ENCODE data around the gene BCKDHA. TPM values are rescaled to one million over a fixed set of nuclear protein-coding genes. Genes with fewer than 3 reads are reported as not detected.

Gene BCKDHA
- total and polyA plus RNA-seq, 2 donors (not counting 3 experiments of a cell fraction or from before 2014, with no cell fraction given): 16.5 to 50.4 TPM

DNA sequence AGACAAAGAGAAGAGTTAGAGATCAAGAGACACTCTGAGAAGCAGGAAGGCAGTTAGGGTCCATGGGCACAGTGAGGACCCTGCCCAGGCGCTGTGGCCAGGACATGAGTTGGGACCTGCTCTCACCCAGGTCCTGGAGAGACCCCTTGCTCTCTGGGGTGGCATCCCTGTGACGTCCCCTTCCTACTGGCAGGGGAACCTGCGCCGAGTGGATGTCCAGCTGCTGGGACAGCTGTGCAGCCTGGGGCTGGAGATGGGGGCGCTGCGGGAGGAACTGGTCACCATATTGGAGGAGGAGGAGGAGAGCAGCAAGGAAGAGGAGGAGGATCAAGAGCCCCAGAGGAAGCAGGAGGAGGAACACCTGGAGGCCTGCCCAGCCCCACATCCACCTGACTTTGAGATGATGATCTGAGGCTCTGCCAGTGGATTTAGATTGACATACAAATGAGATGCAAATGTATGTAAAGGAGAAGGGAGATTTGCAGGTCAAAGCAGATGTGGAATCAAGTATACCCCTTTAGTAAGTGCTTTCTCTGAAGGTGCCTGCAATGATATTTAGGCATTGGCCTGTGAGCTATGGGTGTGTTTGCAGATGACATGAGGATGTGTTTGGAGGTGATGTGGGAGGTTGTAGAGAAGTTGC, 46.3 kb downstream of the BCKDHA start:
- TF ChIP-seq GATA2 (IDR thresholded peaks at IDR 0.05; ENCODE audit: insufficient read depth, insufficient read length, low read depth, low read length) (no peak), JUN (IDR thresholded peaks at IDR 0.05; ENCODE audit: borderline replicate concordance, insufficient read depth, insufficient read length, low read depth) (no peak), POLR2A (IDR thresholded peaks at IDR 0.05; ENCODE audit: low read depth, low read length) (no peak), FOS (IDR thresholded peaks at IDR 0.05; ENCODE audit: borderline replicate concordance, insufficient read depth, low read length) (no peak), POLR2AphosphoS5 (IDR thresholded peaks at IDR 0.05; ENCODE audit: insufficient read depth, low read depth, low read length) (no peak), MYC (IDR thresholded peaks at IDR 0.05; ENCODE audit: low read depth, low read length) (no peak), EZH2 (IDR thresholded peaks at IDR 0.05; ENCODE audit: borderline replicate concordance, low read depth, low read length, severe bottlenecking) (no peak)
- TF ChIP-seq, protein P1, sequence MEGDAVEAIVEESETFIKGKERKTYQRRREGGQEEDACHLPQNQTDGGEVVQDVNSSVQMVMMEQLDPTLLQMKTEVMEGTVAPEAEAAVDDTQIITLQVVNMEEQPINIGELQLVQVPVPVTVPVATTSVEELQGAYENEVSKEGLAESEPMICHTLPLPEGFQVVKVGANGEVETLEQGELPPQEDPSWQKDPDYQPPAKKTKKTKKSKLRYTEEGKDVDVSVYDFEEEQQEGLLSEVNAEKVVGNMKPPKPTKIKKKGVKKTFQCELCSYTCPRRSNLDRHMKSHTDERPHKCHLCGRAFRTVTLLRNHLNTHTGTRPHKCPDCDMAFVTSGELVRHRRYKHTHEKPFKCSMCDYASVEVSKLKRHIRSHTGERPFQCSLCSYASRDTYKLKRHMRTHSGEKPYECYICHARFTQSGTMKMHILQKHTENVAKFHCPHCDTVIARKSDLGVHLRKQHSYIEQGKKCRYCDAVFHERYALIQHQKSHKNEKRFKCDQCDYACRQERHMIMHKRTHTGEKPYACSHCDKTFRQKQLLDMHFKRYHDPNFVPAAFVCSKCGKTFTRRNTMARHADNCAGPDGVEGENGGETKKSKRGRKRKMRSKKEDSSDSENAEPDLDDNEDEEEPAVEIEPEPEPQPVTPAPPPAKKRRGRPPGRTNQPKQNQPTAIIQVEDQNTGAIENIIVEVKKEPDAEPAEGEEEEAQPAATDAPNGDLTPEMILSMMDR (IDR thresholded peaks at IDR 0.05; ENCODE audit: extremely low read depth in 1 of 2, insufficient read depth in 1 of 2, low read depth in 1 of 2, low read length in 2 of 2): no peak
- TF ChIP-seq, protein P2, sequence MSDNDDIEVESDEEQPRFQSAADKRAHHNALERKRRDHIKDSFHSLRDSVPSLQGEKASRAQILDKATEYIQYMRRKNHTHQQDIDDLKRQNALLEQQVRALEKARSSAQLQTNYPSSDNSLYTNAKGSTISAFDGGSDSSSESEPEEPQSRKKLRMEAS (IDR thresholded peaks at IDR 0.05; ENCODE audit: insufficient read depth, insufficient read length): no peak
- dilution Hi-C loops (cut with MboI; ENCODE audit: extremely low pct_ligation_motif_present, low sequenced_read_pairs) (no loop called here), intact Hi-C loops (cut with micrococcal nuclease) (no loop called here)
- Histone ChIP-seq H3K27ac (ENCODE audit: insufficient read depth, low read depth, low read length) (no peak overlapping the region), H3K9ac (replicated peaks; ENCODE audit: extremely low read depth, insufficient read depth, low read length) (no peak overlapping the region), H3K9me1 (replicated peaks; ENCODE audit: control insufficient read depth, extremely low read depth, insufficient read depth, low read length) (no peaks in the 10 kb centered on the region), H3K4me3 (replicated peaks in 1 of 3; ENCODE audit: insufficient read depth in 1 of 3, low read depth in 1 of 3, low read length in 3 of 3) (no peak overlapping the region), H3K79me2 (ENCODE audit: control insufficient read depth, insufficient read depth, low read length) (no peaks in the 10 kb centered on the region), H3K4me1 (ENCODE audit: control insufficient read depth, extremely low read depth, insufficient read depth, low read length) (peaks cover 3% of the 10 kb centered on the region), H3K9me3 (replicated peaks; ENCODE audit: control insufficient read depth, insufficient read depth, low read length) (no peaks in the 10 kb centered on the region), H3K27me3 (ENCODE audit: control insufficient read depth in 2 of 2, insufficient read depth in 2 of 2, low read length in 2 of 2) (peaks cover 7 to 9% of the 10 kb centered on the region in 2 experiments), H3K4me2 (ENCODE audit: insufficient read depth, low read length) (no peak overlapping the region), H3K36me3 (ENCODE audit: control insufficient read depth in 2 of 2, extremely low read depth in 1 of 2, insufficient read depth in 2 of 2, low read length in 2 of 2) (no peaks in the 10 kb centered on the region), H4K20me1 (replicated peaks; ENCODE audit: control insufficient read depth, extremely low read depth, insufficient read depth, low read length) (no peaks in the 10 kb centered on the region), H2AFZ (ENCODE audit: low read depth, low read length) (no peak overlapping the region)
- ChIA-PET POLR2A (no interaction called here), CTCF (interaction anchor here (0.7 to 1.0 kb wide), 2 partner anchors 94 to 127 kb away, joined by 3 to 5 read pairs; no protein-coding TSS in a partner anchor)
- FAIRE-seq (no peak), DNase-seq (ENCODE audit: low read depth, low spot score) (no peak)
- no TSS peak for BruUV-seq (replicated peaks)

Data from endothelial cell of umbilical vein (primary cell).